K562 (cell line): Measurements from ENCODE around the gene CIAO3. TPM values are rescaled to one million over a fixed set of nuclear protein-coding genes. Genes with fewer than 3 reads are reported as not detected.
A peak's percentile ranks its signal among the peaks of the same experiment; 100 is the strongest.

Experiments
- CBFA2T3 ChIP-seq: fragments of 450-650 bp; IDR thresholded peaks from 2 replicates; pipeline ENCODE4 v1.6.1; 2017
- ETS2 ChIP-seq: IDR thresholded peaks from 2 replicates; pipeline ENCODE4 v1.6.1; 2016; ENCODE audit warnings: borderline replicate concordance, missing genetic modification characterization, mild to moderate bottlenecking, moderate library complexity, missing compliant biosample characterization; ENCODE audit not compliant: poor library complexity, severe bottlenecking
- GABPB2 ChIP-seq: fragments of 250-450 bp; sonication (Bioruptor Pico); conservative IDR thresholded peaks from 2 replicates; pipeline ENCODE4 v1.5.1; 2021; ENCODE audit warnings: mild to moderate bottlenecking
- GATA2 ChIP-seq: sonication (generic); formaldehyde crosslinking; IDR thresholded peaks from 2 replicates; pipeline ENCODE4 v1.4.0; 2020; ENCODE audit warnings: mild to moderate bottlenecking, missing genetic modification reagents
- HCFC1 ChIP-seq: IDR thresholded peaks from 2 replicates; pipeline ENCODE4 v1.6.1; 2012; ENCODE audit warnings: low read depth, low read length, improper control_type of control experiment
- HDAC3 ChIP-seq: fragments of 450-650 bp; IDR thresholded peaks from 2 replicates; pipeline ENCODE4 v1.6.1; 2018; ENCODE audit warnings: borderline replicate concordance, mild to moderate bottlenecking, moderate library complexity; ENCODE audit not compliant: partially characterized antibody
- HEY1 ChIP-seq: fragments of 250-450 bp; sonication (Bioruptor Pico); IDR thresholded peaks from 2 replicates; pipeline ENCODE4 v1.5.0; 2020; ENCODE audit warnings: mild to moderate bottlenecking, moderate library complexity, borderline replicate concordance
- NCOA2 ChIP-seq, 2 experiments: fragments of 450-650 bp; IDR thresholded peaks; 2 replicates each; pipeline ENCODE4 v1.6.1; 2018; ENCODE audit warnings: mild to moderate bottlenecking in 2 of 2, moderate library complexity in 1 of 2; ENCODE audit not compliant: partially characterized antibody in 2 of 2
- PREB ChIP-seq: sonication (generic); formaldehyde crosslinking; IDR thresholded peaks from 2 replicates; pipeline ENCODE4 v1.8.1; 2023; ENCODE audit warnings: mild to moderate bottlenecking, missing genetic modification reagents
- SAFB ChIP-seq: fragments of 200-400 bp; formaldehyde crosslinking; IDR thresholded peaks from 2 replicates; pipeline ENCODE4 v1.6.1; 2017; ENCODE audit warnings: low read depth, low read length, borderline replicate concordance
- TAF7 ChIP-seq: fragments of 450-650 bp; IDR thresholded peaks from 2 replicates; pipeline ENCODE4 v1.6.1; 2016; ENCODE audit warnings: missing genetic modification characterization, missing compliant biosample characterization
- WHSC1 ChIP-seq: IDR thresholded peaks from one replicate; pipeline ENCODE4 v1.6.1; 2012; ENCODE audit warnings: low read length, control low read depth, inconsistent platforms
- ZBTB9 ChIP-seq: fragments of 450-650 bp; formaldehyde crosslinking; IDR thresholded peaks from 2 replicates; pipeline ENCODE4 v1.4.0; 2020; ENCODE audit warnings: mild to moderate bottlenecking, moderate library complexity
- ZNF232 ChIP-seq: sonication (generic); formaldehyde crosslinking; IDR thresholded peaks from 2 replicates; pipeline ENCODE4 v1.8.0; 2022; ENCODE audit warnings: mild to moderate bottlenecking, missing genetic modification reagents
- ZNF407 ChIP-seq: fragments of 450-650 bp; IDR thresholded peaks from 2 replicates; pipeline ENCODE4 v1.6.1; 2016; ENCODE audit warnings: low read depth
- ZNF696 ChIP-seq: fragments of 250-450 bp; sonication (Bioruptor Pico); conservative IDR thresholded peaks from 2 replicates; pipeline ENCODE4 v1.4.0; 2020; ENCODE audit warnings: mild to moderate bottlenecking, moderate library complexity
- polyA plus RNA-seq, 8 experiments: library from polyadenylated mRNA; depleted of rRNA in 4 of 8; stranded (reverse) in 5 of 8; unstranded in 3 of 8; fragments of >200 nt; fragmentation: Nextera tagmentation in 2 of 8; fragmentation: Illumina TruSeq in 1 of 8; extraction: Ambion mirVana in 2 of 8; extraction: Trizol in 1 of 8; gene quantifications; 2 replicates each; pipeline versions ENCODE4 v1.2.1 to v1.2.3, GENCODE V29; 2011 to 2014; ENCODE audit warnings: inconsistent platforms in 1 of 8, missing spikeins in 1 of 8
- total RNA-seq, 7 experiments: library from RNA; depleted of rRNA in 6 of 7; stranded (reverse); fragments of >200 nt in 6 of 7; fragmentation: Illumina TruSeq in 2 of 7; extraction: Trizol in 2 of 7; gene quantifications; 2 replicates each; pipeline versions ENCODE4 v1.2.1 to v1.2.3, GENCODE V29; 2011 to 2021; ENCODE audit warnings: low replicate concordance in 1 of 7

The CIAO3 gene
- total and polyA plus RNA-seq, 9 of the 15 experiments (the other 6 are each of a cell fraction or from before 2014, with no cell fraction given): 2.2 to 35.6 (median 18.7) TPM

- TF ChIP-seq TAF7 (tag) (no peak), GATA2 (no peak), SAFB (peak; percentile 67; the same call in 1 of the 2 replicates), PREB (CRISPR knock-in tag) (no peak), CBFA2T3 (no peak), HDAC3 (no peak), WHSC1 (no peak), HEY1 (CRISPR knock-in tag) (no peak), ZNF407 (no peak), ZNF232 (CRISPR knock-in tag) (no peak), NCOA2 (IDR thresholded peaks at IDR 0.05; ENCODE audit: partially characterized antibody in 2 of 2) (no peak), ZNF696 (no peak), ZBTB9 (CRISPR knock-in tag) (no peak), ETS2 (tag) (no peak), HCFC1 (no peak), GABPB2 (no peak)
Observed at GRCh38 chr16:728890-729744, 11.7 kb downstream of the CIAO3 start (continued).
